Measurements from ENCODE around the gene ELMO1. TPM values are rescaled to one million over a fixed set of nuclear protein-coding genes. Genes with fewer than 3 reads are reported as not detected.

ELMO1 gene
- polyA plus RNA-seq, 1 donor (not counting 4 experiments of a cell fraction or from before 2014, with no cell fraction given) = not detected

DNA sequence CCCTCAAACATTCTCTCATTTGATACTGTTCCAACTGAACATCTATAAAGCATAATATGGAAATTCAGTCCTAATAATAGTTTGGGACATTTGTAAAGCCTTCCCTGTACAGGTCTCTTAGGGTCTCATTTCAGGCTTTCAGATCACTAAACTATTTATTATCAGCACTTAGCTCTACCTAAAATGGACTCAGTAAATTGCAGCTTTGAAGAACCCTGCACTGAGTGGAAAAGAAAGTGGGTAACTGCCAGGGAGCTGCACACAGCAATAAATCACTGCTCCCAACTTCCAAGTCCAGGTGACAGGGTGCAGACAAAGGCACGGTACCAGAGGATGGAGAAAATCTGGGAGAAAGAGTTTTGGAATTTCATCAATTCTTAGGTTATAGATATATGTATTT, 559.5 kb downstream of the ELMO1 start:
- no peak for TF ChIP-seq EZH2 (IDR thresholded peaks at IDR 0.05; ENCODE audit: low read length)
- TF ChIP-seq, protein P1, sequence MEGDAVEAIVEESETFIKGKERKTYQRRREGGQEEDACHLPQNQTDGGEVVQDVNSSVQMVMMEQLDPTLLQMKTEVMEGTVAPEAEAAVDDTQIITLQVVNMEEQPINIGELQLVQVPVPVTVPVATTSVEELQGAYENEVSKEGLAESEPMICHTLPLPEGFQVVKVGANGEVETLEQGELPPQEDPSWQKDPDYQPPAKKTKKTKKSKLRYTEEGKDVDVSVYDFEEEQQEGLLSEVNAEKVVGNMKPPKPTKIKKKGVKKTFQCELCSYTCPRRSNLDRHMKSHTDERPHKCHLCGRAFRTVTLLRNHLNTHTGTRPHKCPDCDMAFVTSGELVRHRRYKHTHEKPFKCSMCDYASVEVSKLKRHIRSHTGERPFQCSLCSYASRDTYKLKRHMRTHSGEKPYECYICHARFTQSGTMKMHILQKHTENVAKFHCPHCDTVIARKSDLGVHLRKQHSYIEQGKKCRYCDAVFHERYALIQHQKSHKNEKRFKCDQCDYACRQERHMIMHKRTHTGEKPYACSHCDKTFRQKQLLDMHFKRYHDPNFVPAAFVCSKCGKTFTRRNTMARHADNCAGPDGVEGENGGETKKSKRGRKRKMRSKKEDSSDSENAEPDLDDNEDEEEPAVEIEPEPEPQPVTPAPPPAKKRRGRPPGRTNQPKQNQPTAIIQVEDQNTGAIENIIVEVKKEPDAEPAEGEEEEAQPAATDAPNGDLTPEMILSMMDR (optimal IDR thresholded peaks at IDR 0.05 in 1 of 3, IDR thresholded peaks at IDR 0.05 in 1 of 3, conservative IDR thresholded peaks at IDR 0.05 in 1 of 3; ENCODE audit: extremely low read depth in 1 of 3, insufficient read depth in 2 of 3, low read length in 3 of 3) = no peak
- no peaks in the 10 kb centered on the region for H3K27me3 ChIP-seq (ENCODE audit: control insufficient read depth, extremely low read depth, insufficient read depth, low read length)

DNA sequence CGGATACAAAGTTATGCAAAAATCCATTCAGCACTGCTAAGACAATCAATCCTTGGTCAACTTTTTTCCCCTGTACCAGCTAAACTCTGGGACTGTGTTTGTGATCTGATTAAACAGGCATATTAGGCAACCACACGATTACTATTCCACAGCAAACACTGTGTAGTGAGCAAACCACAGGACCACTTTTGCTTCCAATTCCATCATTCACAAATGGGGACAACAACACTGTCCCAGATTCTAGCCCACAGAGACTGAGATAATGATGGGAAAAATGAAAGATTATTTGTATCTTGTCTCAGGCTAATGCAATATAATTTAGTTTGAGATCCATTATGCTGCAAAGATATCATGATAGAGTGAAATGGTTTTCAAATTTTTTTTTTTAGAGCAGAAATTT, 560.7 kb downstream of the ELMO1 start:
- H3K27ac ChIP-seq (ENCODE audit: control insufficient read depth, insufficient read depth, low read length) = no peak overlapping the region
- H3K9ac ChIP-seq (ENCODE audit: control insufficient read depth, extremely low read depth, insufficient read depth, low read length) = no peak overlapping the region
- H3K36me3 ChIP-seq (ENCODE audit: control insufficient read depth in 2 of 2, extremely low read depth in 1 of 2, insufficient read depth in 2 of 2, low read length in 2 of 2) = no peaks in the 10 kb centered on the region
- dilution Hi-C loops (cut with MboI; ENCODE audit: extremely low pct_ligation_motif_present, low sequenced_read_pairs) = no loop called here
- no peak overlapping the region for H3K4me2 ChIP-seq (ENCODE audit: control insufficient read depth, extremely low read depth, insufficient read depth, low read depth, low read length)
- H3K9me1 ChIP-seq (ENCODE audit: control insufficient read depth, extremely low read depth, insufficient read depth, low read length) = no peaks in the 10 kb centered on the region
- H3K9me3 ChIP-seq (ENCODE audit: control insufficient read depth, low read depth, low read length) = no peaks in the 10 kb centered on the region
- no peak overlapping the region for H3K4me3 ChIP-seq (ENCODE audit: control insufficient read depth in 2 of 3, extremely low read depth in 1 of 3, insufficient read depth in 2 of 3, low read depth in 1 of 3, low read length in 3 of 3)
- H3K27me3 ChIP-seq (ENCODE audit: control insufficient read depth, extremely low read depth, insufficient read depth, low read length) = no peaks in the 10 kb centered on the region
- FAIRE-seq (no peak), DNase-seq (ENCODE audit: low read depth, low spot score) (no peak)
- no peaks in the 10 kb centered on the region for H4K20me1 ChIP-seq (ENCODE audit: control insufficient read depth, extremely low read depth, insufficient read depth, low read length)
- TF ChIP-seq, protein P1 (optimal IDR thresholded peaks at IDR 0.05 in 1 of 3, IDR thresholded peaks at IDR 0.05 in 1 of 3, conservative IDR thresholded peaks at IDR 0.05 in 1 of 3; ENCODE audit: extremely low read depth in 1 of 3, insufficient read depth in 2 of 3, low read length in 3 of 3) = no peak
- no peak for TF ChIP-seq EZH2 (IDR thresholded peaks at IDR 0.05; ENCODE audit: low read length)
- H2AFZ ChIP-seq (ENCODE audit: control insufficient read depth, low read length) = no peak overlapping the region
- no peaks in the 10 kb centered on the region for H3K79me2 ChIP-seq (ENCODE audit: control insufficient read depth, insufficient read depth, low read length)
- no peaks in the 10 kb centered on the region for H3K4me1 ChIP-seq (ENCODE audit: control insufficient read depth, extremely low read depth, insufficient read depth, low read length)

More for the DNA sequence above, 559.5 kb downstream of the ELMO1 start:
- Histone ChIP-seq H3K9ac (ENCODE audit: control insufficient read depth, extremely low read depth, insufficient read depth, low read length) (no peak overlapping the region), H3K9me3 (ENCODE audit: control insufficient read depth, low read depth, low read length) (no peaks in the 10 kb centered on the region), H3K79me2 (ENCODE audit: control insufficient read depth, insufficient read depth, low read length) (no peaks in the 10 kb centered on the region), H3K27ac (ENCODE audit: control insufficient read depth, insufficient read depth, low read length) (no peak overlapping the region), H3K4me3 (ENCODE audit: control insufficient read depth in 2 of 3, extremely low read depth in 1 of 3, insufficient read depth in 2 of 3, low read depth in 1 of 3, low read length in 3 of 3) (no peak overlapping the region), H3K4me2 (ENCODE audit: control insufficient read depth, extremely low read depth, insufficient read depth, low read depth, low read length) (no peak overlapping the region), H3K4me1 (ENCODE audit: control insufficient read depth, extremely low read depth, insufficient read depth, low read length) (no peaks in the 10 kb centered on the region), H2AFZ (ENCODE audit: control insufficient read depth, low read length) (no peak overlapping the region), H3K9me1 (ENCODE audit: control insufficient read depth, extremely low read depth, insufficient read depth, low read length) (no peaks in the 10 kb centered on the region), H3K36me3 (ENCODE audit: control insufficient read depth in 2 of 2, extremely low read depth in 1 of 2, insufficient read depth in 2 of 2, low read length in 2 of 2) (no peaks in the 10 kb centered on the region), H4K20me1 (ENCODE audit: control insufficient read depth, extremely low read depth, insufficient read depth, low read length) (no peaks in the 10 kb centered on the region)
- DNase-seq (ENCODE audit: low read depth, low spot score) (no peak), FAIRE-seq (no peak)
- dilution Hi-C loops (cut with MboI; ENCODE audit: extremely low pct_ligation_motif_present, low sequenced_read_pairs) = no loop called here

Measured in keratinocyte (primary cell).